ENCODE measurements around the gene SUGCT.

DNA sequence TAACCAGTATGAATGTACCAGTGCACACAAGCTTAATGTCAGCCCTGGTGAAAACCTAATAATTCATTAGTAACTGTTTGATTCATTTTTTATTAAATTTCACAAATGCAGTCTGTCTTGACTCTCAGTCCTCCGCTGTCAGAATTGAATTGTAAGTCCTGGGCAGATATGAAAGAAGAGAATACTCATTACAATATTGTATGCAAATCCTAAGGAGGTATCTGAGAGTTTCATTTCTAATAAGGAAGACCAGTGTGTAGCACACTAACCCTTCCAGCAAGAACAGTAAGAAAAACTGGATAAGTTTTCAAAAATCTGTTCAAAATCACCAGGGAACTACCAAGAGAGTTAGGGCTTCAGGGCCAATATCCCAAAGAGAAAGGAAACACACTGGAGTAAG is 652.1 kb downstream of the SUGCT start:
- TF ChIP-seq POLR2AphosphoS5 (IDR thresholded peaks at IDR 0.05; ENCODE audit: low read depth, low read length) (no peak), TAF1 (IDR thresholded peaks at IDR 0.05; ENCODE audit: borderline replicate concordance, insufficient read depth, low read length) (no peak), SIN3A (IDR thresholded peaks at IDR 0.05; ENCODE audit: borderline replicate concordance, insufficient read depth, low read length) (no peak), REST (IDR thresholded peaks at IDR 0.05; ENCODE audit: insufficient read depth in 1 of 2, low read depth in 2 of 2, low read length in 2 of 2) (no peak), FOXP2 (optimal IDR thresholded peaks at IDR 0.05; ENCODE audit: borderline replicate concordance, extremely low read depth, extremely low read length, insufficient read depth) (no peak)
